Neural progenitor cell (in vitro differentiated cells): ENCODE measurements around the gene PRKCA. TPM values are rescaled to one million over a fixed set of nuclear protein-coding genes. Genes with fewer than 3 reads are reported as not detected.

Experiments
- DNase-seq: peaks from one replicate; pipeline ENCODE4 v3.0.0-alpha.2; 2016; ENCODE audit warnings: low spot score
- H2AFZ ChIP-seq: fragments of 200-600 bp; sonication (generic); replicated peaks from 2 replicates; pipeline ENCODE4 v1.6.1; 2016; ENCODE audit warnings: antibody characterized with exemption
- H3F3A ChIP-seq: fragments of 200-600 bp; sonication (generic); 2 replicates; pipeline ENCODE4 v1.6.1; 2016; ENCODE audit warnings: antibody characterized with exemption, low read depth
- H3K27ac ChIP-seq: fragments of 200-600 bp; sonication (generic); 2 replicates; pipeline ENCODE4 v1.5.1; 2016; ENCODE audit warnings: mild to moderate bottlenecking
- H3K27me3 ChIP-seq: fragments of 200-600 bp; sonication (generic); 2 replicates; pipeline ENCODE4 v1.6.1; 2016; ENCODE audit warnings: mild to moderate bottlenecking, moderate library complexity
- H3K36me3 ChIP-seq: fragments of 200-600 bp; sonication (generic); 2 replicates; pipeline ENCODE4 v1.5.1; 2016
- H3K4me1 ChIP-seq: fragments of 200-600 bp; sonication (generic); 2 replicates; pipeline ENCODE4 v1.6.1; 2016; ENCODE audit warnings: mixed run types
- H3K4me2 ChIP-seq: fragments of 200-600 bp; sonication (generic); 2 replicates; pipeline ENCODE4 v1.6.1; 2016
- H3K4me3 ChIP-seq: fragments of 200-600 bp; sonication (generic); 2 replicates; pipeline ENCODE4 v1.5.1; 2016
- H3K79me2 ChIP-seq: fragments of 200-600 bp; sonication (generic); 2 replicates; pipeline ENCODE4 v1.6.1; 2016; ENCODE audit warnings: low read depth
- H3K9ac ChIP-seq: fragments of 200-600 bp; sonication (generic); 2 replicates; pipeline ENCODE4 v1.6.1; 2016
- H3K9me3 ChIP-seq: fragments of 200-600 bp; sonication (generic); 2 replicates; pipeline ENCODE4 v1.5.1; 2016; ENCODE audit warnings: low read depth
- H4K20me1 ChIP-seq: fragments of 200-600 bp; sonication (generic); 2 replicates; pipeline ENCODE4 v1.6.1; 2016; ENCODE audit warnings: low read depth
- H3K27ac Mint-ChIP-seq: 3 replicates; pipeline ENCODE4 v1.8.0; 2021; ENCODE audit warnings: mixed read lengths
- H3K27me3 Mint-ChIP-seq: 2 replicates; pipeline ENCODE4 v1.8.0; 2022; ENCODE audit warnings: low read depth, mild to moderate bottlenecking, inconsistent platforms, moderate library complexity, mixed read lengths; ENCODE audit not compliant: insufficient read depth
- H3K36me3 Mint-ChIP-seq: 3 replicates; pipeline ENCODE4 v1.8.0; 2021; ENCODE audit warnings: mixed read lengths
- H3K4me1 Mint-ChIP-seq: 3 replicates; pipeline ENCODE4 v1.8.0; 2021; ENCODE audit warnings: mixed read lengths
- H3K4me3 Mint-ChIP-seq: 3 replicates; pipeline ENCODE4 v1.8.0; 2021; ENCODE audit warnings: mild to moderate bottlenecking, moderate library complexity, mixed read lengths
- H3K9me3 Mint-ChIP-seq: 3 replicates; pipeline ENCODE4 v1.8.0; 2020; ENCODE audit warnings: mixed read lengths
- CTCF ChIP-seq: fragments of 200-600 bp; sonication (generic); IDR thresholded peaks from 2 replicates; pipeline ENCODE4 v1.5.1; 2017; ENCODE audit warnings: antibody characterized with exemption, mild to moderate bottlenecking
- EZH2 ChIP-seq: fragments of 200-600 bp; sonication (generic); IDR thresholded peaks from 2 replicates; pipeline ENCODE4 v1.6.1; 2017; ENCODE audit warnings: antibody characterized with exemption, mild to moderate bottlenecking, moderate library complexity
- EZH2phosphoT487 ChIP-seq: fragments of 200-600 bp; sonication (generic); IDR thresholded peaks from 2 replicates; pipeline ENCODE4 v1.6.1; 2017; ENCODE audit warnings: antibody characterized with exemption
- total RNA-seq: library from RNA; depleted of rRNA; stranded (reverse); fragments of >200 nt; gene quantifications from 2 replicates; pipeline ENCODE4 v1.2.3, GENCODE V29; 2015; ENCODE audit warnings: low replicate concordance

The PRKCA gene
- total RNA-seq, 1 donor from 2014 or later, result 2.1 TPM

- Histone ChIP-seq H3K4me1 (no peaks in the 10 kb centered on the region), H3K27ac (no peak overlapping the region), H3K9ac (no peak overlapping the region), H3K36me3 (no peaks in the 10 kb centered on the region), H4K20me1 (no peaks in the 10 kb centered on the region), H2AFZ (no peak overlapping the region), H3K4me3 (no peak overlapping the region), H3K27me3 (no peaks in the 10 kb centered on the region), H3K9me3 (no peaks in the 10 kb centered on the region), H3K4me2 (no peak overlapping the region), H3F3A (no peaks in the 10 kb centered on the region), H3K79me2 (no peaks in the 10 kb centered on the region)
- H3K27me3 Mint-ChIP-seq, result peaks cover 2% of the 10 kb centered on the region
- no peak overlapping the region for H3K4me3 Mint-ChIP-seq
- peaks cover 7% of the 10 kb centered on the region for H3K4me1 Mint-ChIP-seq
- no peaks in the 10 kb centered on the region for H3K36me3 Mint-ChIP-seq
- DNase-seq, result no peak
- H3K9me3 Mint-ChIP-seq, result no peaks in the 10 kb centered on the region
- H3K27ac Mint-ChIP-seq, result no peak overlapping the region
- TF ChIP-seq CTCF (no peak), EZH2 (no peak), EZH2phosphoT487 (no peak)
These were observed 204.9 kb downstream of the PRKCA start for GRCh38 chr17:66507103-66507923.

- no peaks in the 10 kb centered on the region for H3K79me2 ChIP-seq
- no peaks in the 10 kb centered on the region for H3K9me3 Mint-ChIP-seq
- no peaks in the 10 kb centered on the region for H3K36me3 Mint-ChIP-seq
- no peak overlapping the region for H3K4me2 ChIP-seq
- H3K27me3 ChIP-seq, result no peaks in the 10 kb centered on the region
- H3K4me1 Mint-ChIP-seq, result peaks cover 7% of the 10 kb centered on the region
- no peak overlapping the region for H3K9ac ChIP-seq
- no peak overlapping the region for H3K4me3 ChIP-seq
- no peaks in the 10 kb centered on the region for H3K9me3 ChIP-seq
- H3K27me3 Mint-ChIP-seq, result peaks cover 2% of the 10 kb centered on the region
- TF ChIP-seq EZH2 (no peak), CTCF (no peak), EZH2phosphoT487 (no peak)
- no peak overlapping the region for H3K27ac ChIP-seq
- no peak overlapping the region for H2AFZ ChIP-seq
- H3K4me3 Mint-ChIP-seq, result no peak overlapping the region
- H3K4me1 ChIP-seq, result no peaks in the 10 kb centered on the region
- no peaks in the 10 kb centered on the region for H3K36me3 ChIP-seq
- no peak for DNase-seq
- no peak overlapping the region for H3K27ac Mint-ChIP-seq
- no peaks in the 10 kb centered on the region for H3F3A ChIP-seq
- no peaks in the 10 kb centered on the region for H4K20me1 ChIP-seq
These were observed 205.8 kb downstream of the PRKCA start for GRCh38 chr17:66507982-66508760.

- no peak overlapping the region for H3K27ac Mint-ChIP-seq
- peaks cover 2% of the 10 kb centered on the region for H3K27me3 Mint-ChIP-seq
- H3K4me3 Mint-ChIP-seq, result no peak overlapping the region
- no peak overlapping the region for H3K4me3 ChIP-seq
- no peaks in the 10 kb centered on the region for H3F3A ChIP-seq
- DNase-seq, result no peak
- no peak overlapping the region for H3K4me2 ChIP-seq
- no peaks in the 10 kb centered on the region for H3K4me1 ChIP-seq
- no peak overlapping the region for H3K9ac ChIP-seq
- H3K4me1 Mint-ChIP-seq, result peaks cover 7% of the 10 kb centered on the region
- H3K9me3 Mint-ChIP-seq, result no peaks in the 10 kb centered on the region
- no peak overlapping the region for H3K27ac ChIP-seq
- H3K27me3 ChIP-seq, result no peaks in the 10 kb centered on the region
- H4K20me1 ChIP-seq, result no peaks in the 10 kb centered on the region
- no peak overlapping the region for H2AFZ ChIP-seq
- no peaks in the 10 kb centered on the region for H3K9me3 ChIP-seq
- H3K36me3 ChIP-seq, result no peaks in the 10 kb centered on the region
- no peaks in the 10 kb centered on the region for H3K79me2 ChIP-seq
- no peaks in the 10 kb centered on the region for H3K36me3 Mint-ChIP-seq
- TF ChIP-seq CTCF, result no peak
- no peak for TF ChIP-seq EZH2phosphoT487
- no peak for TF ChIP-seq EZH2
These were observed 206.8 kb downstream of the PRKCA start for GRCh38 chr17:66508896-66509844.
